Measurements from ENCODE around the gene U2AF2. TPM values are rescaled to one million over a fixed set of nuclear protein-coding genes. Genes with fewer than 3 reads are reported as not detected.

Gene U2AF2
- total and polyA plus RNA-seq, 8 donors: 123 to 213 (median 170) TPM

- no peaks in the 10 kb centered on the region for H3K9me3 ChIP-seq
- peaks cover 0 to 100% of the 10 kb centered on the region in 2 donors for H3K36me3 ChIP-seq
- no peak overlapping the region for H3K4me3 ChIP-seq
- intact Hi-C loops (cut with DNase I): no loop called here
- H3K27me3 ChIP-seq: no peaks in the 10 kb centered on the region
- ATAC-seq: no peak
- DNase-seq: peak in 2 of 4 donors; percentile 31 to 77
- H3K27ac ChIP-seq: no peak overlapping the region
- no peak for TF ChIP-seq CTCF (IDR thresholded peaks at IDR 0.05)
- peaks cover 0 to 12% of the 10 kb centered on the region in 2 donors for H3K4me1 ChIP-seq
Measured at GRCh38 chr19:55689411-55690108, 34.7 kb downstream of the U2AF2 start.

- H3K4me1 ChIP-seq: peaks cover 0 to 6% of the 10 kb centered on the region in 2 donors
- H3K4me3 ChIP-seq: no peak overlapping the region
- peak in 2 of 4 donors; percentile 26 to 70 for DNase-seq
- H3K27ac ChIP-seq: no peak overlapping the region
- TF ChIP-seq CTCF (IDR thresholded peaks at IDR 0.05): no peak
- no peak for ATAC-seq
- intact Hi-C loops (cut with DNase I): no loop called here
- H3K27me3 ChIP-seq: no peaks in the 10 kb centered on the region
- H3K36me3 ChIP-seq: peaks cover 0 to 100% of the 10 kb centered on the region in 2 donors
- H3K9me3 ChIP-seq: no peaks in the 10 kb centered on the region
Measured at GRCh38 chr19:55690109-55690768, 35.4 kb downstream of the U2AF2 start.

DNA sequence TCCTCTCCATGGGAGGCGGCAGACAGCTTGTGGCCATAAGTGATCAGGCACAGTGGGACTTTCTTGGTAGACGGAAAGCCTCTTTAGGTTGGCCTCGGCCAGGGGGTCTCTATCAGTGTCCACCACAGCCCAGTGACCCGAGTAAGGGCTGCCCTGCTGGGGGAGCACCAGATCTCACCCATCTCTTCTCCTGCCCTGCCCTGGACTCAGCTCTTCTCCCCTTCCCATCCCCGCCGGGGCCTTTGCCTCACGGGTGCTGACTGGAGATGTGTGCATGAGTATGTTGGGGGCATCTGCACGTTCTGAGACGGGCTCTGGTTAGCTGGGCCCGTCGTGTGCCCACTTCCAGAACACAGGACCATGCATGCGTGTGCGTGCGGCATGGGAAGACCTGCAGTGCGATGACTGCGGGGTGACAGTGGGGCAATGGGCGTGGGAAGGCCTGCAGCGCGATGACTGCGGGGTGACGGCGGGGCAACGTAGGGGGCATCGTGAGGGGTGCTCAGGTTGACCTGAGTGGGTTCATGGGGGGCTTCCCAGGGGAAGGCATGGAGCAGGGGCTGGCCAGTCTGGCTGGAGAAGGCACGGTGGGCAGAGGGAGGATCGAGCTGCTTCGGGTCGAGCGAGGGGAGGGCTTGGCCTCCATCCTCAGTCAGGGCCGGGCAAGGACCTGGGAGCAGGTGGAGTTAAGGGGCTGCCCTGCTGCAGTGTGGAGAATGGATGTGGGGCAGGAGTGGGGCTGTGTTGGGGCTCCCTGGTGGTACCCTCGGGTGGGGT is 36.1 kb downstream of the U2AF2 start:
- no peak overlapping the region for H3K27ac ChIP-seq
- DNase-seq (peak in 2 of 4 donors; percentile 21 to 70), ATAC-seq (no peak)
- no peaks in the 10 kb centered on the region for H3K27me3 ChIP-seq
- intact Hi-C loops (cut with DNase I): no loop called here
- H3K4me3 ChIP-seq: no peak overlapping the region
- peaks cover 0 to 100% of the 10 kb centered on the region in 2 donors for H3K36me3 ChIP-seq
- no peaks in the 10 kb centered on the region for H3K9me3 ChIP-seq
- no peak for TF ChIP-seq CTCF (IDR thresholded peaks at IDR 0.05)
- peaks cover 0 to under 1% of the 10 kb centered on the region in 2 donors for H3K4me1 ChIP-seq

DNA sequence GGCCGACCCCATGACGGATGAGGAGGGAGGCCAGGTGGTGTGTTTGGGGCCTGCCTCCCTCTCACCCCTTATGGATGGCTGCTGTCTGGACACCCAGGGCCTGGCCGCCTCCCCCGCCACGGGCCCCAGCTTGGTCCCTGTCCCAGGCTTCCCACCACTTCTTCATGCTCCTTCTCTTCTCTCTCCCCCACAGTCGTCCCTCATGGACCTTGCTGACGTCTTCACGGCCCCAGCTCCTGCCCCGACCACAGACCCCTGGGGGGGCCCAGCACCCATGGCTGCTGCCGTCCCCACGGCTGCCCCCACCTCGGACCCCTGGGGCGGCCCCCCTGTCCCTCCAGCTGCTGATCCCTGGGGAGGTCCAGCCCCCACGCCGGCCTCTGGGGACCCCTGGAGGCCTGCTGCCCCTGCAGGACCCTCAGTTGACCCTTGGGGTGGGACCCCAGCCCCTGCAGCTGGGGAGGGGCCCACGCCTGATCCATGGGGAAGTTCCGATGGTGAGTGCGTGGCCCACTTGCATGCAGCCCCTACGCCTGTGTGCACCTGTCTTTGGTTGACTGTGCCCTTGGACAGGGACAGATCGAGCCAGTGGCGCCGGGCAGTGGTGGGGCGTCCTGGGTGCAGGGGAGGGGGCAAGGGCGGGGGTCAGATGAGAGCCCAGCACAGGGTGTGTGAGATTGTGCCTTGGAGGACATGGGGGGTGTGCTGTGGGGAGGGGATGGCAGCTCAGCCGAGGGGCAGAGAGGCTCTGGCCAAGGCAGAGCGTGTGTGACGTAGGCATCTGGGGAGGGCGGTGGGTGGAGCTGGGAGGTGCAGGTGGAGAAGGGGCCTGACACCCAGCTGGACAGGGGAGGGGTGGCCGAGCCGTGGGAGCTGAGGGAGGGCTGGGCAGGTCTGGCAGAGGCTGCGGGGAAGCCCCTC is 37.0 kb downstream of the U2AF2 start:
- Histone ChIP-seq H3K36me3 (peaks cover 0 to 100% of the 10 kb centered on the region in 2 donors), H3K27me3 (no peaks in the 10 kb centered on the region), H3K4me3 (no peak overlapping the region), H3K27ac (no peak overlapping the region), H3K9me3 (no peaks in the 10 kb centered on the region), H3K4me1 (no peaks in the 10 kb centered on the region)
- no peak for TF ChIP-seq CTCF (IDR thresholded peaks at IDR 0.05)
- DNase-seq (peak in 2 of 4 donors; percentile 19 to 65), ATAC-seq (no peak)
- intact Hi-C loops (cut with DNase I): no loop called here
